ENCODE results near the gene UMOD.

Gene UMOD

DNA sequence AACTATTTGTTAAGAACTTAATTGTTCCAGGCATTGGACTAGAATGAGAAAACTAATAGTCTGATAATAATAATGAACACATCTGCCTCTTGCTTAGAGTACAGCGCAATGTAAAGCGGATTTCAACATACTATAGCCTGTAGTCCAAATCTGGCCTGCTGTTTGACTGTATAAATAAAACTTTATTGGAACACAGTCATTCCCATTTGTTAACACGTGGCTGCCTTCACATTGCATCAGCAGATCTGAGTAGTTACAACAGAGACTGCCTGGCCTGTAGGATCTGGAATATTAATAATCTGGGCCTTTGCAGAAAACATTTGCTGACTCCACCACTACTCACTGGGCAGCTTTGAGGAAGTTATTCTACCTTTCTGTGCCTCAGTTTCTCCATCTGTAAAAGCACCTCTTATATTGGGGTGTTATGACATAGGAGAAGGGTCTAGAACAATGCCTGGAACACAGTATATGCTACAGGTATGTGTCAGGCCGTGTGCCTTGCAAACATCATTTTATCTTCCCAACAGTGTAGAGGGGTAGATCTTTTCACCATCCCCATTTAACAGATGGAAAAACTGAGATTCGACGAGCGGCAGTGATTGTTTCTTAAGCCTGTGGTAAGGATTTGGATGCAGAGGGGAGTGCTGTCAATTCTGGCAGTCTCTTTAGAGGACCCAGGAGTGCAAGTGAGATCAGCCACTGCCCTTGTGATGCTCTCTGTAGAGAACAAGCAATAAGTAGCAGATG is 29.9 kb upstream of the UMOD start:
- TF ChIP-seq FOXM1 (IDR thresholded peaks at IDR 0.05; ENCODE audit: borderline replicate concordance, low read depth) (no peak), TAF1 (IDR thresholded peaks at IDR 0.05; ENCODE audit: low read depth) (no peak), EP300 (IDR thresholded peaks at IDR 0.05; ENCODE audit: borderline replicate concordance) (no peak)

DNA sequence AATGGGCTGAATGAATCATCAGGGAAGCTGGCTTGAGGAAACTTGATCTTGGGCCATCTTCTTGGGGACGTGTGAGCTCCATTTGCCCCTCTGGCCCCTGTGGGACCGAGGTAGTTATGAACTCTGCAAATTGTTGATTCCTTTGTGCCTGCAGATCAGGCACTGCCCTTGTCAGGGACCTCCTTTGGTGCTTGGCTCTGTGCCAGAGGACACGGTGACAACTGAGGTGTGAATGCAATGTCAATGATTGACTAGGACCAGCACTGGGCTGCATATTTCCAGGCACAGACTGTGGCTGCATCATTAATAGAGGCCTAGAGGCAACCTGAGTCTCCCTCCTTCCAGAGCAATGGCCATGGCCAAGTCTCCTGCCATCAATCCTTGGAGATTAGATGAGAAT is 28.3 kb upstream of the UMOD start:
- TF ChIP-seq NFIC (IDR thresholded peaks at IDR 0.05), result 0 out of 2 replicates have a peak, but pooled peaks have one; percentile 24
- TF ChIP-seq FOXM1 (IDR thresholded peaks at IDR 0.05; ENCODE audit: borderline replicate concordance, low read depth), result no peak

DNA sequence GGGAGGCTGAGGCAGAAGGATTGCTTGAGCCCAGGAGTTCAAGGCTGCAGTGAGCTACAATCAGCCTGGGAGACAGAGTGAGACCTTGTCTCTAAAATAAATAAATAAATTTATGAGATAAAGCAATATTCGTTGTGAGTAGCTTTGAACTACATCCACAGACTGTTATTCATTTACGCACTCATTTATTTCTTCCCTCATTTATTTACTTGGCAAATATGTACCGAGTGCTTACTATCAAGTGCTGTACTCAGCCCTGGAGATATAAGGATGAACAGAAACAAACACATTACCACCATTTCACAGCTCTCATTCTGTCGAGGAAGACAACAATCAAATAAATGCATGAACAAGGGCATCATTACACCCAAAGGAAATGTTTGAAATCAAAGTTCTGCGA is 24.7 kb upstream of the UMOD start:
- TF ChIP-seq FOXM1 (IDR thresholded peaks at IDR 0.05; ENCODE audit: borderline replicate concordance, low read depth) (no peak), EGR1 (IDR thresholded peaks at IDR 0.05) (no peak), RAD21 (IDR thresholded peaks at IDR 0.05; ENCODE audit: low read depth) (no peak), TAF1 (IDR thresholded peaks at IDR 0.05; ENCODE audit: low read depth) (no peak), TCF12 (IDR thresholded peaks at IDR 0.05; ENCODE audit: low read depth) (no peak), ZBTB7A (IDR thresholded peaks at IDR 0.05; ENCODE audit: low read depth) (no peak), EP300 (IDR thresholded peaks at IDR 0.05; ENCODE audit: borderline replicate concordance) (no peak), TEAD4 (IDR thresholded peaks at IDR 0.05) (no peak), CEBPB (IDR thresholded peaks at IDR 0.05) (no peak), CREB1 (IDR thresholded peaks at IDR 0.05; ENCODE audit: low read depth) (no peak), NFIC (IDR thresholded peaks at IDR 0.05) (no peak), YY1 (IDR thresholded peaks at IDR 0.05; ENCODE audit: low read depth) (no peak)
- TF ChIP-seq, protein P1, sequence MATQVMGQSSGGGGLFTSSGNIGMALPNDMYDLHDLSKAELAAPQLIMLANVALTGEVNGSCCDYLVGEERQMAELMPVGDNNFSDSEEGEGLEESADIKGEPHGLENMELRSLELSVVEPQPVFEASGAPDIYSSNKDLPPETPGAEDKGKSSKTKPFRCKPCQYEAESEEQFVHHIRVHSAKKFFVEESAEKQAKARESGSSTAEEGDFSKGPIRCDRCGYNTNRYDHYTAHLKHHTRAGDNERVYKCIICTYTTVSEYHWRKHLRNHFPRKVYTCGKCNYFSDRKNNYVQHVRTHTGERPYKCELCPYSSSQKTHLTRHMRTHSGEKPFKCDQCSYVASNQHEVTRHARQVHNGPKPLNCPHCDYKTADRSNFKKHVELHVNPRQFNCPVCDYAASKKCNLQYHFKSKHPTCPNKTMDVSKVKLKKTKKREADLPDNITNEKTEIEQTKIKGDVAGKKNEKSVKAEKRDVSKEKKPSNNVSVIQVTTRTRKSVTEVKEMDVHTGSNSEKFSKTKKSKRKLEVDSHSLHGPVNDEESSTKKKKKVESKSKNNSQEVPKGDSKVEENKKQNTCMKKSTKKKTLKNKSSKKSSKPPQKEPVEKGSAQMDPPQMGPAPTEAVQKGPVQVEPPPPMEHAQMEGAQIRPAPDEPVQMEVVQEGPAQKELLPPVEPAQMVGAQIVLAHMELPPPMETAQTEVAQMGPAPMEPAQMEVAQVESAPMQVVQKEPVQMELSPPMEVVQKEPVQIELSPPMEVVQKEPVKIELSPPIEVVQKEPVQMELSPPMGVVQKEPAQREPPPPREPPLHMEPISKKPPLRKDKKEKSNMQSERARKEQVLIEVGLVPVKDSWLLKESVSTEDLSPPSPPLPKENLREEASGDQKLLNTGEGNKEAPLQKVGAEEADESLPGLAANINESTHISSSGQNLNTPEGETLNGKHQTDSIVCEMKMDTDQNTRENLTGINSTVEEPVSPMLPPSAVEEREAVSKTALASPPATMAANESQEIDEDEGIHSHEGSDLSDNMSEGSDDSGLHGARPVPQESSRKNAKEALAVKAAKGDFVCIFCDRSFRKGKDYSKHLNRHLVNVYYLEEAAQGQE (IDR thresholded peaks at IDR 0.05; ENCODE audit: low read depth), result no peak
- TF ChIP-seq, protein P2, sequence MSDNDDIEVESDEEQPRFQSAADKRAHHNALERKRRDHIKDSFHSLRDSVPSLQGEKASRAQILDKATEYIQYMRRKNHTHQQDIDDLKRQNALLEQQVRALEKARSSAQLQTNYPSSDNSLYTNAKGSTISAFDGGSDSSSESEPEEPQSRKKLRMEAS (IDR thresholded peaks at IDR 0.05), result no peak
- TF ChIP-seq, protein P3, sequence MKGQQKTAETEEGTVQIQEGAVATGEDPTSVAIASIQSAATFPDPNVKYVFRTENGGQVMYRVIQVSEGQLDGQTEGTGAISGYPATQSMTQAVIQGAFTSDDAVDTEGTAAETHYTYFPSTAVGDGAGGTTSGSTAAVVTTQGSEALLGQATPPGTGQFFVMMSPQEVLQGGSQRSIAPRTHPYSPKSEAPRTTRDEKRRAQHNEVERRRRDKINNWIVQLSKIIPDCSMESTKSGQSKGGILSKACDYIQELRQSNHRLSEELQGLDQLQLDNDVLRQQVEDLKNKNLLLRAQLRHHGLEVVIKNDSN (IDR thresholded peaks at IDR 0.05), result no peak

DNA sequence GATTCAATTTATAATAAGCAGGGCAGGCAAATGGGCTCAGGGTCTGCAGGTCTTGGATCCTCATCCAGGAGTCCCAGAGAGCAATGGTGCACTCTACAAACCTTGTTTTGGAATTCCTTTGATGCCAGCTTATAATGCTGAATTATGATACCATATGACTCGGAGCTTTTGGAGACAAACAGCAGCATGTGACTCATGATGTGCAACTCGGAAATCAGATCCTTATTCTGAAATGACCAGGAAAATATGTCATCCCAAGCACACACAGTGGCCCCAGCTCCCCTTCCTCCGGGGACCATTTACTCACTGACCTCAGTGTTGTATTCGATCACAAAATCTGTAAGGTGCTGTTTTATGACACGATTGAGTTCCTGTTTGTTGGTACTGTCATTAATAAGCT is 20.2 kb upstream of the UMOD start:
- no peak for TF ChIP-seq ZBTB7A (IDR thresholded peaks at IDR 0.05; ENCODE audit: low read depth)
- no peak for TF ChIP-seq NFIC (IDR thresholded peaks at IDR 0.05)
- no peak for TF ChIP-seq YY1 (IDR thresholded peaks at IDR 0.05; ENCODE audit: low read depth)
- TF ChIP-seq, protein P2 (IDR thresholded peaks at IDR 0.05), result no peak
- no peak for TF ChIP-seq CREB1 (IDR thresholded peaks at IDR 0.05; ENCODE audit: low read depth)
- TF ChIP-seq, protein P3 (IDR thresholded peaks at IDR 0.05), result no peak
- TF ChIP-seq EGR1 (IDR thresholded peaks at IDR 0.05), result no peak
- TF ChIP-seq TAF1 (IDR thresholded peaks at IDR 0.05; ENCODE audit: low read depth), result no peak
- TF ChIP-seq, protein P1 (IDR thresholded peaks at IDR 0.05; ENCODE audit: low read depth), result no peak
- no peak for TF ChIP-seq TEAD4 (IDR thresholded peaks at IDR 0.05)
- no peak for TF ChIP-seq FOXM1 (IDR thresholded peaks at IDR 0.05; ENCODE audit: borderline replicate concordance, low read depth)
- no peak for TF ChIP-seq CEBPB (IDR thresholded peaks at IDR 0.05)
- TF ChIP-seq TCF12 (IDR thresholded peaks at IDR 0.05; ENCODE audit: low read depth), result no peak
- TF ChIP-seq RAD21 (IDR thresholded peaks at IDR 0.05; ENCODE audit: low read depth), result no peak
- no peak for TF ChIP-seq EP300 (IDR thresholded peaks at IDR 0.05; ENCODE audit: borderline replicate concordance)

DNA sequence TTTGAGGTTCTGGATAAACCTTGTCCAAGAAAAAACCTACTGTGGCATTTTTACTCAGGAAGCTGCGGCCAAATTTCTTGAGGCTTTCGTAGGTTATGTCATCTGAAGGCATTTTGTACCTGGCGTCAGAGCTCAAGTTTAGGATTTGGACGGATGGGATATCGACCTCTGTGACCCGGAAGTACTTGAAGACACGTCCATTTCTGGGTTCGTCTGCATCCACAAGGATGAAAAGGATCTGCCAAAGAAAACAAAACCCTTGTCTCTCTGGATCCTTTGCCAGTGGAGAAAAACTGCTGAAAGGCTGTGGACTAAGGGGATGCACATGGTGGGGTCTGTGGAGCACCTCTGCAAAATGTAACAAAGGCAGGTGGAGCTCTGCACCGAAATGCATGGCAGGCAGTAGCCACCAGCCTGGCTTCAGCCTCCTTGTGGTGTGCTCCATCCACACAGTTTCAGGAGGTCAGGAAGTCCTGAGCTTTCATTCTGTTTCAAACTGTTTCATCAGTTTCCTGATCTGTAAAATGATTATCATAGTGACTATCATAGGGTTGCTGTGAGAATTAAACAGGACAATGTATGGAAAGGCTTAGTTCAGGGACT is 17.0 kb upstream of the UMOD start:
- TF ChIP-seq EGR1 (IDR thresholded peaks at IDR 0.05) (no peak), YY1 (IDR thresholded peaks at IDR 0.05; ENCODE audit: low read depth) (no peak), EP300 (IDR thresholded peaks at IDR 0.05; ENCODE audit: borderline replicate concordance) (no peak), ZBTB7A (IDR thresholded peaks at IDR 0.05; ENCODE audit: low read depth) (no peak), CREB1 (IDR thresholded peaks at IDR 0.05; ENCODE audit: low read depth) (no peak), TAF1 (IDR thresholded peaks at IDR 0.05; ENCODE audit: low read depth) (no peak), NFIC (IDR thresholded peaks at IDR 0.05) (no peak), RAD21 (IDR thresholded peaks at IDR 0.05; ENCODE audit: low read depth) (no peak), TEAD4 (IDR thresholded peaks at IDR 0.05) (no peak), FOXM1 (IDR thresholded peaks at IDR 0.05; ENCODE audit: borderline replicate concordance, low read depth) (no peak), CEBPB (IDR thresholded peaks at IDR 0.05) (no peak), TCF12 (IDR thresholded peaks at IDR 0.05; ENCODE audit: low read depth) (no peak)
- TF ChIP-seq, protein P1 (IDR thresholded peaks at IDR 0.05; ENCODE audit: low read depth), result no peak
- TF ChIP-seq, protein P3 (IDR thresholded peaks at IDR 0.05), result no peak
- TF ChIP-seq, protein P2 (IDR thresholded peaks at IDR 0.05), result no peak

All from Ishikawa (cell line).